ENCODE data around the gene CNTD1. TPM values are rescaled to one million over a fixed set of nuclear protein-coding genes. Genes with fewer than 3 reads are reported as not detected.

Gene CNTD1
- polyA plus RNA-seq, 1 donor, result 0.70 TPM

Other genes starting within 250 kb of the CNTD1 start
- 2.9 TPM for gene HSD17B1, start 245.9 kb upstream of the CNTD1 start, polyA plus RNA-seq (ENCODE audit: insufficient read length)
- gene COASY, start 236.7 kb upstream of the CNTD1 start, polyA plus RNA-seq (ENCODE audit: insufficient read length), result 23.1 TPM
- gene MLX, start 231.8 kb upstream of the CNTD1 start, polyA plus RNA-seq (ENCODE audit: insufficient read length), result 38.2 TPM
- 9.3 TPM for gene PSMC3IP, start 221.1 kb upstream of the CNTD1 start, polyA plus RNA-seq (ENCODE audit: insufficient read length)
- gene RETREG3, start 189.5 kb upstream of the CNTD1 start, polyA plus RNA-seq (ENCODE audit: insufficient read length), result 34.0 TPM
- gene TUBG1, start 189.2 kb upstream of the CNTD1 start, polyA plus RNA-seq (ENCODE audit: insufficient read length), result 33.7 TPM
- gene TUBG2, start 139.6 kb upstream of the CNTD1 start, polyA plus RNA-seq (ENCODE audit: insufficient read length), result 14.7 TPM
- gene PLEKHH3, start 121.9 kb upstream of the CNTD1 start, polyA plus RNA-seq (ENCODE audit: insufficient read length), result 49.6 TPM
- 1.9 TPM for gene CCR10, start 117.0 kb upstream of the CNTD1 start, polyA plus RNA-seq (ENCODE audit: insufficient read length)
- 9.4 TPM for gene CNTNAP1, start 116.3 kb upstream of the CNTD1 start, polyA plus RNA-seq (ENCODE audit: insufficient read length)
- 22.6 TPM for gene EZH1, start 53.8 kb upstream of the CNTD1 start, polyA plus RNA-seq (ENCODE audit: insufficient read length)
- 64.1 TPM for gene RAMP2, start 37.6 kb upstream of the CNTD1 start, polyA plus RNA-seq (ENCODE audit: insufficient read length)
- 27.7 TPM for gene VPS25, start 25.4 kb upstream of the CNTD1 start, polyA plus RNA-seq (ENCODE audit: insufficient read length)
- gene WNK4, start 18.3 kb upstream of the CNTD1 start, polyA plus RNA-seq (ENCODE audit: insufficient read length), result 0.43 TPM
- gene COA3, start 157 bp upstream of the CNTD1 start, polyA plus RNA-seq (ENCODE audit: insufficient read length), result 50.6 TPM
- gene BECN1, start 25.4 kb downstream of the CNTD1 start, polyA plus RNA-seq (ENCODE audit: insufficient read length), result 41.7 TPM
- gene PSME3, start 34.5 kb downstream of the CNTD1 start, polyA plus RNA-seq (ENCODE audit: insufficient read length), result 45.7 TPM
- 1.0 TPM for gene AOC2, start 45.7 kb downstream of the CNTD1 start, polyA plus RNA-seq (ENCODE audit: insufficient read length)
- 13.3 TPM for gene AOC3, start 52.3 kb downstream of the CNTD1 start, polyA plus RNA-seq (ENCODE audit: insufficient read length)
- gene G6PC1, start 101.9 kb downstream of the CNTD1 start, polyA plus RNA-seq (ENCODE audit: insufficient read length), result not detected
- gene AARSD1, start 165.6 kb downstream of the CNTD1 start, polyA plus RNA-seq (ENCODE audit: insufficient read length), result 61.8 TPM
- 88.8 TPM for gene PTGES3L, start 181.2 kb downstream of the CNTD1 start, polyA plus RNA-seq (ENCODE audit: insufficient read length)
- 8.1 TPM for gene RUNDC1, start 181.7 kb downstream of the CNTD1 start, polyA plus RNA-seq (ENCODE audit: insufficient read length)
- gene RPL27, start 199.6 kb downstream of the CNTD1 start, polyA plus RNA-seq (ENCODE audit: insufficient read length), result 2,614 TPM
- 3.4 TPM for gene IFI35, start 207.9 kb downstream of the CNTD1 start, polyA plus RNA-seq (ENCODE audit: insufficient read length)
- gene VAT1, start 223.5 kb downstream of the CNTD1 start, polyA plus RNA-seq (ENCODE audit: insufficient read length), result 59.9 TPM
- 0.49 TPM for gene RND2, start 226.4 kb downstream of the CNTD1 start, polyA plus RNA-seq (ENCODE audit: insufficient read length)